ENCODE data around the gene SPOCK3.

DNA sequence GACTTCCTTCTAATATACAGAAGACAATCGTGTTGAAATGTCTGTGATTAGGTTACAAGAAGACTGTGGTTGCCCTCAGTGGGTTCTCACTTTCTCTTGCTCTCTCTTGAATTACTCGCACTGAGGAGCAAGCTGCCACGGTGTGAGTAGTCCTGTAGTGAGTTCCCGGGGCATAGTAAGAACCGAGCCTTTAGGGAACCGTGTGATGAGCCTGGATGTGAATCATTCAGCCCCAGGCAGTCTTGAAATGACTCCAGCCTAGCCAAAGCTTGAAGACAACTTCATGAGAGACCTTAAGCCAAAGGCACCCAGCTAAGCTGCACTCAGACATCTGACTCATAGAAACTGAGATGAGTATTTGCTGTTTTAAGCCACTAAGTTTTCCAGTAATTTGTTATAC, 292.7 kb downstream of the SPOCK3 start:
- no peak for TF ChIP-seq POLR2A (IDR thresholded peaks at IDR 0.05; ENCODE audit: low read length)
- TF ChIP-seq GATA1 (IDR thresholded peaks at IDR 0.05; ENCODE audit: low read depth, low read length): no peak
